MM.1S (cell line): ENCODE results near the gene DDAH2.

Experiments used
- DNase-seq: peaks from one replicate; pipeline ENCODE4 v3.0.0-alpha.2; 2015
- H2AFZ ChIP-seq: fragments of 300-600 bp; sonication (generic); 2 replicates; pipeline ENCODE4 v1.6.0; 2016; ENCODE audit warnings: antibody characterized with exemption, low read length
- H3F3A ChIP-seq: fragments of 300-600 bp; sonication (generic); 2 replicates; pipeline ENCODE4 v1.6.1; 2016; ENCODE audit warnings: mild to moderate bottlenecking, antibody characterized with exemption, low read length, moderate library complexity, mixed read lengths; ENCODE audit not compliant: insufficient read depth
- H3K27ac ChIP-seq: fragments of 300-600 bp; sonication (generic); 2 replicates; pipeline ENCODE4 v1.5.1; 2016; ENCODE audit warnings: mild to moderate bottlenecking, low read length
- H3K27me3 ChIP-seq: fragments of 300-600 bp; sonication (generic); replicated peaks from 2 replicates; pipeline ENCODE4 v1.6.0; 2016; ENCODE audit warnings: low read length; ENCODE audit not compliant: insufficient read depth
- H3K36me3 ChIP-seq: fragments of 300-600 bp; sonication (generic); replicated peaks from 2 replicates; pipeline ENCODE4 v1.6.1; 2016; ENCODE audit warnings: mild to moderate bottlenecking, low read length, mixed read lengths; ENCODE audit not compliant: insufficient read depth
- H3K4me1 ChIP-seq: fragments of 300-600 bp; sonication (generic); 2 replicates; pipeline ENCODE4 v1.6.1; 2016; ENCODE audit warnings: low read length, mixed read lengths
- H3K4me2 ChIP-seq: fragments of 300-600 bp; sonication (generic); 2 replicates; pipeline ENCODE4 v1.6.0; 2016; ENCODE audit warnings: low read depth, low read length
- H3K4me3 ChIP-seq: fragments of 300-600 bp; sonication (generic); 2 replicates; pipeline ENCODE4 v1.5.1; 2016; ENCODE audit warnings: low read length, mixed read lengths
- H3K79me2 ChIP-seq: fragments of 300-600 bp; sonication (generic); 2 replicates; pipeline ENCODE4 v1.6.1; 2016; ENCODE audit warnings: mixed run types, low read length, mixed read lengths
- H3K9ac ChIP-seq: fragments of 300-600 bp; sonication (generic); 2 replicates; pipeline ENCODE4 v1.6.1; 2016; ENCODE audit warnings: low read length, mixed read lengths
- H3K9me2 ChIP-seq: fragments of 300-600 bp; sonication (generic); replicated peaks from 2 replicates; pipeline ENCODE4 v1.6.1; 2016; ENCODE audit warnings: mild to moderate bottlenecking, low read length, mixed read lengths; ENCODE audit not compliant: insufficient read depth
- H3K9me3 ChIP-seq: fragments of 300-600 bp; sonication (generic); replicated peaks from 2 replicates; pipeline ENCODE4 v1.6.1; 2016; ENCODE audit warnings: mild to moderate bottlenecking, low read length, mixed read lengths; ENCODE audit not compliant: insufficient read depth
- H4K20me1 ChIP-seq: fragments of 300-600 bp; sonication (generic); 2 replicates; pipeline ENCODE4 v1.6.1; 2016; ENCODE audit warnings: mild to moderate bottlenecking, low read length, moderate library complexity, mixed read lengths; ENCODE audit not compliant: insufficient read depth
- EZH2 ChIP-seq: fragments of 300-600 bp; sonication (generic); optimal IDR thresholded peaks from 2 replicates; pipeline ENCODE3; 2017; ENCODE audit warnings: low read depth, mild to moderate bottlenecking, antibody characterized with exemption, low read length, mixed read lengths
- EZH2phosphoT487 ChIP-seq: fragments of 300-600 bp; sonication (generic); IDR thresholded peaks from 2 replicates; pipeline ENCODE4 v1.6.1; 2018; ENCODE audit warnings: antibody characterized with exemption, low read length
- TF ChIP-seq, protein P1 (sequence below): fragments of 300-600 bp; sonication (generic); IDR thresholded peaks from 2 replicates; pipeline ENCODE4 v1.5.1; 2016; ENCODE audit warnings: antibody characterized with exemption, low read length, mixed read lengths

Gene DDAH2, protein sequence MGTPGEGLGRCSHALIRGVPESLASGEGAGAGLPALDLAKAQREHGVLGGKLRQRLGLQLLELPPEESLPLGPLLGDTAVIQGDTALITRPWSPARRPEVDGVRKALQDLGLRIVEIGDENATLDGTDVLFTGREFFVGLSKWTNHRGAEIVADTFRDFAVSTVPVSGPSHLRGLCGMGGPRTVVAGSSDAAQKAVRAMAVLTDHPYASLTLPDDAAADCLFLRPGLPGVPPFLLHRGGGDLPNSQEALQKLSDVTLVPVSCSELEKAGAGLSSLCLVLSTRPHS

DNA sequence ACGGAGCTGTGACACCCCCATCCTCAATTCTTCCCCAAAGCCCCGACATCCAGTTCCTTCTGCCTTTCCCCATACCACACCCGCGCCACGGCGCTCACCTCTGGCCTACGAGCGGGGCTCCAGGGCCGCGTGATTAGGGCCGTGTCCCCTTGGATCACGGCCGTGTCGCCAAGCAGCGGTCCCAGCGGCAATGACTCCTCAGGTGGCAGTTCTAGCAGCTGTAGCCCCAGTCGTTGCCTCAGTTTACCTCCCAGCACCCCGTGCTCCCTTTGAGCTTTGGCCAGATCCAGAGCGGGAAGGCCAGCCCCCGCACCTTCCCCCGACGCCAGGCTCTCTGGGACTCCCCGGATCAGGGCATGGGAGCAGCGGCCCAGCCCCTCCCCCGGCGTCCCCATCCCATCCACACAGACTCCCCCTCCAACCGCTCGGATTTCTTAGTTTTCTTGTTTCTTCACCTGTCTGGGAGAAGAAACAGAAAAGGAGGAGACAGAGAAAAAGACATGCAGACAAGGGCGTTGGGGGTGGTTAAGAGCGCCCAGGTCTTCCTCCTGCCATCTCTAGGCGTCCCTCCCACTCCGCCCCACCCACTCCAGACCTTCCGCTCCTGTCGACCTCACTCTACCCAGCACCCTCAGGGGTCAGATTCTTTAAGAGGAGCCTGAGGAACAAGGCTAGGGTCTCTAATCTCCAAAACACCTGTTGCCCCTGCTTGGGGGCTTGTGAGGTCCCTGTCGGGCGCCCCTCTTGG is at the start of gene DDAH2:
TSS of gene DDAH2 (minus strand) at position 533 of the 748 bp plus-strand sequence. CDS start at position 395, 138 bp downstream.
- no peak for DNase-seq
- Histone ChIP-seq H2AFZ (peak within 1 kb of the TSS; percentile 59), H3K27me3 (no peaks in the 10 kb centered on the region), H3K9me2 (no peaks in the 10 kb centered on the region), H3K9me3 (no peaks in the 10 kb centered on the region), H3K36me3 (peaks cover 7% of the 10 kb centered on the region), H3K4me2 (peak within 1 kb of the TSS; percentile 93), H3K79me2 (peaks cover 25% of the 10 kb centered on the region), H3K4me1 (peaks cover 35% of the 10 kb centered on the region), H3K27ac (peak within 1 kb of the TSS; percentile 86), H3K4me3 (peak within 1 kb of the TSS; percentile 81), H3K9ac (peak within 1 kb of the TSS; percentile 76), H4K20me1 (no peaks in the 10 kb centered on the region), H3F3A (peaks cover 58% of the 10 kb centered on the region)
- no peak for TF ChIP-seq EZH2phosphoT487
- TF ChIP-seq, protein P1, sequence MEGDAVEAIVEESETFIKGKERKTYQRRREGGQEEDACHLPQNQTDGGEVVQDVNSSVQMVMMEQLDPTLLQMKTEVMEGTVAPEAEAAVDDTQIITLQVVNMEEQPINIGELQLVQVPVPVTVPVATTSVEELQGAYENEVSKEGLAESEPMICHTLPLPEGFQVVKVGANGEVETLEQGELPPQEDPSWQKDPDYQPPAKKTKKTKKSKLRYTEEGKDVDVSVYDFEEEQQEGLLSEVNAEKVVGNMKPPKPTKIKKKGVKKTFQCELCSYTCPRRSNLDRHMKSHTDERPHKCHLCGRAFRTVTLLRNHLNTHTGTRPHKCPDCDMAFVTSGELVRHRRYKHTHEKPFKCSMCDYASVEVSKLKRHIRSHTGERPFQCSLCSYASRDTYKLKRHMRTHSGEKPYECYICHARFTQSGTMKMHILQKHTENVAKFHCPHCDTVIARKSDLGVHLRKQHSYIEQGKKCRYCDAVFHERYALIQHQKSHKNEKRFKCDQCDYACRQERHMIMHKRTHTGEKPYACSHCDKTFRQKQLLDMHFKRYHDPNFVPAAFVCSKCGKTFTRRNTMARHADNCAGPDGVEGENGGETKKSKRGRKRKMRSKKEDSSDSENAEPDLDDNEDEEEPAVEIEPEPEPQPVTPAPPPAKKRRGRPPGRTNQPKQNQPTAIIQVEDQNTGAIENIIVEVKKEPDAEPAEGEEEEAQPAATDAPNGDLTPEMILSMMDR: peak; percentile 91; the same call in 1 of the 2 replicates

DNA sequence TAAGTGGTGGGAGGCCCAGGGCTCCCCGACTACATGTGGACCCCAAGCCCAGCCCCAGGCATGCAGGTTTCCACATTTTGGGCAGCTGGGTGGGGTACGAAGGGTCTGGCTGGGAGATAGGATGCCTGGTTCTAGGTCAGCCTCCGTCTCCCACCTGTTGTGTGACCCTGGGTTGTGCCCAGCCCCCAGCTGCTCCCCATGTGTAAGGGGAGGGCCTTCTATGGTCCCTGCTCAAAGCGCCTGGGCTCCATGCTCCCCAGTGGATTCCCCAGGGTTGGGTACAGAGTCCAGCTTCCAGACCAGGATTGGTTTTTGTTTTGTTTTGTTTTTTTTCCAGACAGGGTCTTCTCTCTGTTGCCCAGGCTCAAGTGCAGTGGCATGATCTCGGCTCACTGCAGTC is 49.1 kb upstream of the DDAH2 start:
- no peaks in the 10 kb centered on the region for H4K20me1 ChIP-seq
- H3K27ac ChIP-seq: peak overlapping the region; percentile 96
- H3K27me3 ChIP-seq: no peaks in the 10 kb centered on the region
- H3K9me3 ChIP-seq: no peaks in the 10 kb centered on the region
- peak overlapping the region; percentile 93; the same call in 1 of the 2 replicates for H3K9ac ChIP-seq
- H3K9me2 ChIP-seq: no peaks in the 10 kb centered on the region
- H3K4me2 ChIP-seq: peak overlapping the region; percentile 99; the same call in 1 of the 2 replicates
- peaks cover 40% of the 10 kb centered on the region for H3K79me2 ChIP-seq
- peaks cover 33% of the 10 kb centered on the region for H3F3A ChIP-seq
- peaks cover 11% of the 10 kb centered on the region; the same call in 1 of the 2 replicates for H3K36me3 ChIP-seq
- no peak for DNase-seq
- TF ChIP-seq EZH2: no peak
- TF ChIP-seq, protein P1: no peak
- no peak for TF ChIP-seq EZH2phosphoT487
- H3K4me3 ChIP-seq: no peak overlapping the region
- peaks cover 30% of the 10 kb centered on the region for H3K4me1 ChIP-seq
- H2AFZ ChIP-seq: no peak overlapping the region

DNA sequence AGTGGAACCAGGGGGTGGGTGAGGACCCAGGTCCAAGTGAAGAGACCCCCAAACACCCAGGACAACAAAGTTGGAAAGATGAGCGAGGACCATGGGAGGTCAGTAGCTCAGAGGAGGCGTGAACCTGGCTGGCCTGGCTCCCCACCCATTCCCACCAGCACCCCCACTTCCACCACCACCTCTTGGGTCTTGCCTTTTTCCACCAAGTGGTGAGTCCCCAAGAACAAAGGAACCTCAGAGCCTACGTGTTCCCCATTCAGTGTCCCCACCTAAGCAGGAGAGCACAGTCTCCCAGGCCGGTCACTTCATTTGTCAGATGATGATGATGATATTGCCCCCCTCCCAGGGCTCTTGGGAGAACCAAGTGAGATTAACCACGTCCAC is 48.6 kb upstream of the DDAH2 start:
- no peak overlapping the region for H2AFZ ChIP-seq
- H3K79me2 ChIP-seq: peaks cover 37% of the 10 kb centered on the region
- H3K36me3 ChIP-seq: peaks cover 8% of the 10 kb centered on the region; the same call in 1 of the 2 replicates
- H3K27ac ChIP-seq: peak overlapping the region; percentile 96
- H3K9ac ChIP-seq: peak overlapping the region; percentile 93
- H3K4me3 ChIP-seq: peak overlapping the region; percentile 39; the same call in 1 of the 2 replicates
- H3K9me2 ChIP-seq: no peaks in the 10 kb centered on the region
- H4K20me1 ChIP-seq: no peaks in the 10 kb centered on the region
- peak overlapping the region; percentile 99 for H3K4me2 ChIP-seq
- H3K27me3 ChIP-seq: no peaks in the 10 kb centered on the region
- H3K4me1 ChIP-seq: peaks cover 30% of the 10 kb centered on the region
- no peak for DNase-seq
- peaks cover 33% of the 10 kb centered on the region for H3F3A ChIP-seq
- no peak for TF ChIP-seq EZH2
- TF ChIP-seq, protein P1: no peak
- no peak for TF ChIP-seq EZH2phosphoT487
- no peaks in the 10 kb centered on the region for H3K9me3 ChIP-seq
